NCI-H187 (cell line): ENCODE data around the gene LBP.
"Not testable (repeated sequence)": the region's sequence is repeated elsewhere in the genome, so short reads cannot be mapped to it uniquely, and the experiment has no call there.

ENCODE experiments used
- DNase-seq, 2 experiments: peaks; one replicate each; lab custom pipeline; 2025; lab: John Stamatoyannopoulos, UW

The LBP gene

GRCh38 chr20:38395751-38396395, 49.6 kb downstream of the LBP start:
- DNase-seq: not testable (repeated sequence)

- no peak for DNase-seq
Measured at GRCh38 chr20:38402089-38402488, 55.8 kb downstream of the LBP start.

GRCh38 chr20:38402816-38403215, 56.5 kb downstream of the LBP start:
- no peak for DNase-seq

GRCh38 chr20:38404016-38404415, 57.7 kb downstream of the LBP start:
- DNase-seq: no peak

GRCh38 chr20:38405132-38405531, 58.9 kb downstream of the LBP start:
- no peak for DNase-seq

- no peak for DNase-seq
Measured at GRCh38 chr20:38406476-38406875, 60.2 kb downstream of the LBP start.

- DNase-seq: no peak
Measured at GRCh38 chr20:38407321-38407720, 61.0 kb downstream of the LBP start.

- not testable (repeated sequence) for DNase-seq
Measured at GRCh38 chr20:38407822-38408221, 61.5 kb downstream of the LBP start.

GRCh38 chr20:38412877-38413577, 66.7 kb downstream of the LBP start:
- DNase-seq: no peak

- DNase-seq: no peak
Measured at GRCh38 chr20:38414769-38415450, 68.6 kb downstream of the LBP start.

GRCh38 chr20:38418509-38419204, 72.4 kb downstream of the LBP start:
- DNase-seq: no peak

- no peak for DNase-seq
Measured at GRCh38 chr20:38420388-38421085, 74.3 kb downstream of the LBP start.

- DNase-seq: no peak
Measured at GRCh38 chr20:38421915-38422314, 75.6 kb downstream of the LBP start.

GRCh38 chr20:38423541-38423940, 77.3 kb downstream of the LBP start:
- no peak for DNase-seq

GRCh38 chr20:38424401-38424800, 78.1 kb downstream of the LBP start:
- no peak for DNase-seq

GRCh38 chr20:38426006-38426897, 80.0 kb downstream of the LBP start:
- no peak for DNase-seq
